Astrocyte of the cerebellum (primary cell): ENCODE data around the gene CYB5R3.
A peak's percentile ranks its signal among the peaks of the same experiment; 100 is the strongest.

Source experiments
- DNase-seq: peaks from one replicate; pipeline ENCODE4 v3.0.0-alpha.2; 2011; ENCODE audit warnings: low read depth
- H3K4me3 ChIP-seq: 2 replicates; pipeline ENCODE4 v1.5.1; 2011; ENCODE audit warnings: mild to moderate bottlenecking, low read depth, low read length, moderate library complexity
- in situ Hi-C: cut with HindIII; loops from 2 replicates; pipeline ENCODE4 v1.10.0; 2017; ENCODE audit warnings: low sequenced_read_pairs
- TF ChIP-seq, protein P1 (sequence below): IDR thresholded peaks from 2 replicates; pipeline ENCODE4 v1.5.1; 2012; ENCODE audit warnings: low read length, low read depth, moderate library complexity, mild to moderate bottlenecking; ENCODE audit errors: missing control alignments

CYB5R3 gene

DNA sequence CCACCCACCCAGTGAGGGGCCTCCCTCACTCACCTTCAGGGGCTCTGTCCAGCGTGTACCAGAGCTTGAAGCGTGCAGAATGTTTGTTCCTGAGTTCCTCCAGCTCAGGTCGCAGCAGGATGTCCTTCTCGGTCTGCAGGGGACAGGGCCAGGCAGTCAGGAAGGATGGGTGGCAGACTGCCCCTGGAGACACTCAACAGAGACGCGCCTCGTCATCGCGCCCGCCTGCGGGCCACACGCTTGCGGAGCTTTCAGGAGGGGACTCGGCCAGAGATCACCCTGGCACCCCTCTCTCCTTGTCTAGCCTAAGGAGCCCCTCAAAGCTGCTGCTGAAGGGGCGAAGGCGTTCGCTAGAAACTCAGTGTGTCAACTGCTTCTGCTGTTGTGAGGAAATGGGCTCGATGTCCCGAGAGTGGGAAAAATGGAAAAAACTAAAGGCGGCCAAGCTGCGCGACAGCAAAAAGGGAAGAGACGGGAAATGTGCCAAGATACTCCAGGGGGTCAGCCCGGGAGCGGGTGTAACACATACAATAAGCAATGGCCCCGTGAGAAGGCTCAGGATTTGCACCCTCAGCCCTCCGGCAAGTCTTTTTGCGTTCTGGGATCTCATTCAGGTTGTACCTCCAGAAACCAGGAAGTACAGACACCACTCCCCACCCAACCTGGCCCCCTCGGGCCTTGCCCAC is 25.3 kb downstream of the CYB5R3 start:
- H3K4me3 ChIP-seq, result no peak overlapping the region
- DNase-seq, result no peak
- in situ Hi-C loops, result no loop called here
- TF ChIP-seq, protein P1, sequence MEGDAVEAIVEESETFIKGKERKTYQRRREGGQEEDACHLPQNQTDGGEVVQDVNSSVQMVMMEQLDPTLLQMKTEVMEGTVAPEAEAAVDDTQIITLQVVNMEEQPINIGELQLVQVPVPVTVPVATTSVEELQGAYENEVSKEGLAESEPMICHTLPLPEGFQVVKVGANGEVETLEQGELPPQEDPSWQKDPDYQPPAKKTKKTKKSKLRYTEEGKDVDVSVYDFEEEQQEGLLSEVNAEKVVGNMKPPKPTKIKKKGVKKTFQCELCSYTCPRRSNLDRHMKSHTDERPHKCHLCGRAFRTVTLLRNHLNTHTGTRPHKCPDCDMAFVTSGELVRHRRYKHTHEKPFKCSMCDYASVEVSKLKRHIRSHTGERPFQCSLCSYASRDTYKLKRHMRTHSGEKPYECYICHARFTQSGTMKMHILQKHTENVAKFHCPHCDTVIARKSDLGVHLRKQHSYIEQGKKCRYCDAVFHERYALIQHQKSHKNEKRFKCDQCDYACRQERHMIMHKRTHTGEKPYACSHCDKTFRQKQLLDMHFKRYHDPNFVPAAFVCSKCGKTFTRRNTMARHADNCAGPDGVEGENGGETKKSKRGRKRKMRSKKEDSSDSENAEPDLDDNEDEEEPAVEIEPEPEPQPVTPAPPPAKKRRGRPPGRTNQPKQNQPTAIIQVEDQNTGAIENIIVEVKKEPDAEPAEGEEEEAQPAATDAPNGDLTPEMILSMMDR, result no peak

DNA sequence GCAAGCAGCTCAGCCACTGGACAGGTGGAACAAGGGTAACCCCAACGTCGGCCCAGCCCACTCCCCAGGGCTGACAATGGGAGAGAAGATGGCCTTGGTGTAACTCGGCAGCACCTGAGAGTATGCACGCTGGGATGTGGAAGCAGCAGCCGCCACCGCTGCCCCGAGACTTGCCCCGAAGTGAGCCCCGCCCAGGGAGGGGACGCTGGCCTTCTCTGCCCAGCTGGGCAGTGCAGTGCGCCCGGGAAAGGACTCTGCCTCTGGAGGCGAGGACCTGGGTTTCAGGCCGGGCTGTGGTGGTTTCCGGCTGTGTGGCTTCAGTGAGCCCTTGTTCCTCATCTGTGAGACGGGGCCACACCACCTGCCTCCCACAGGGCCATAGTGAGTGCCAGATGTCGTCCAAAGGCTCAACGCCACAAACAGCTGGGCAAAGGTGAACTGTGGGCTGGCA is 25.9 kb downstream of the CYB5R3 start:
- H3K4me3 ChIP-seq, result no peak overlapping the region
- TF ChIP-seq, protein P1, result no peak
- in situ Hi-C loops, result no loop called here
- DNase-seq, result no peak

DNA sequence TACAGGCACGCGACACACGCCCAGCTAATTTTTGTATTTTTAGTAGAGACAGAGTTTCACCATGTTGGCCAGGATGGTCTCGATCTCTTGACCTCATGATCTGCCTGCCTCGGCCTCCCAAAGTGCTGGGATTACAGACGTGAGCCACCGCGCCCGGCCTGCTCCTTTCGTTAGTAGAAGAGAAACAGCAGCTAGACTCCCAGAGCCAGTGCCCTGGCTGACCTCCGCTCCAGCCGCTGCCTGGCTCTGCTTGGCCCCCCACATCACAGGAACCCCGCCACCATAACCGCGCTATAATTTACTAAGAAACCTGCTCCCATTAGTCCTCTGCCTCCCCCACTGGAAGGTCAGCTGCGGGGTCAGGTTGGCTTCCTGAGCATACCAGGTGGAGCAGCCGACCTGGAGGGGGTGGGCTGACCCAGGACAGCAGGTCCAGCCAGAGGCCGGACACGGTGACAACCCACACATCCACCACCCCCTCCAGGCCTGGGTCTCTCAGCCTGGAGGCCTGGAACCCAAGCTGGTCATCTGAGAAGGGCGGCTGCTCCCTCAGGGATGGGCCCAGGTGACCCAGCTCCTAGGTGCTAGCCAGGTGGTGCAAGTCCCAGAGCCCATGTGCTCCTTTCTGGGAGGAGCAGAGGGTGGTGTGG is 27.0 kb downstream of the CYB5R3 start:
- TF ChIP-seq, protein P1, result no peak
- DNase-seq, result no peak
- no peak overlapping the region for H3K4me3 ChIP-seq
- in situ Hi-C loops, result no loop called here

DNA sequence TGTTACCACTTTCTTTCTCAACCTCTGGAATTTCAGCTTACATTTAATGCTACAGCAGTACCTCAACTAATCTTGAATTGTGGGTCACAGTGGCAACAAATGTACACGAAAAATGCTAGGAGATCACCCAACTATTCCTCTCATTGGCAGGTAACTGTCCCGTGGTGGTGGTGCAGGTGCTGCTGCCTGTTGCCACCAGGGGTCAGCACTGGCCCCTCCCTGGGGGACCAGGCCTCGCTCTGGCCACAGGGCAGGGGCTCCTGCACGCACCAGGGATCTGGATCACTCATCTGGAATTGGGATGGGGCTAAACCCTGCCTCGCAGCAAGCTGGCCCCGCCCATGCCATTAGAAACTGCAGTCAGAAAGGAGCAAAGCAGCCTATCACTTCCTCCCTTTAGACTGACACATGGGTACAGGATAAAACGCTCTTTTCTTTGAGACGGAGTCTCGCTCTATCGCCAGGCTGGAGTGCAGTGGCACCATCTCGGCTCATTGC is 27.6 kb downstream of the CYB5R3 start:
- DNase-seq, result no peak
- H3K4me3 ChIP-seq, result no peak overlapping the region
- TF ChIP-seq, protein P1, result peak; percentile 94
- in situ Hi-C loops, result no loop called here

DNA sequence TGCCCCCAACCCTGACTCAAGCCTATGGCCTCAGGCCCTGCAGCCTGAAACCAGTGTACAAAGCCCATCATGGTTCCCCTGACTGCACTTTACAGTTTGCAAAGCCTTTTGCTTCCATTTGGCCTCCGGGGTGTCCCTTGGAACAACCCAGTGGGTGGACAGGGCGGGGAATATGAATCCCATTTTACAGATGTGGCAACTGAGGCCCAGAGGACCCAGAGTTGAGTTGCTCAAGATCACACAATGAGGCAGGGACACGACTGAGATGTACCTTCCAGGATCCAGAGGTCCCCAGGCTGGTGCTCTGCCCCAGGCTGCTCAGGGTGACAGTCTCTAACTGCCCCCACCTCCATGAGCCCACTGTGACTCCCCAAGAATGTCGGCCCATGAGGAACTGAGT is 29.1 kb downstream of the CYB5R3 start:
- no peak overlapping the region for H3K4me3 ChIP-seq
- TF ChIP-seq, protein P1, result no peak
- no peak for DNase-seq
- in situ Hi-C loops, result no loop called here

DNA sequence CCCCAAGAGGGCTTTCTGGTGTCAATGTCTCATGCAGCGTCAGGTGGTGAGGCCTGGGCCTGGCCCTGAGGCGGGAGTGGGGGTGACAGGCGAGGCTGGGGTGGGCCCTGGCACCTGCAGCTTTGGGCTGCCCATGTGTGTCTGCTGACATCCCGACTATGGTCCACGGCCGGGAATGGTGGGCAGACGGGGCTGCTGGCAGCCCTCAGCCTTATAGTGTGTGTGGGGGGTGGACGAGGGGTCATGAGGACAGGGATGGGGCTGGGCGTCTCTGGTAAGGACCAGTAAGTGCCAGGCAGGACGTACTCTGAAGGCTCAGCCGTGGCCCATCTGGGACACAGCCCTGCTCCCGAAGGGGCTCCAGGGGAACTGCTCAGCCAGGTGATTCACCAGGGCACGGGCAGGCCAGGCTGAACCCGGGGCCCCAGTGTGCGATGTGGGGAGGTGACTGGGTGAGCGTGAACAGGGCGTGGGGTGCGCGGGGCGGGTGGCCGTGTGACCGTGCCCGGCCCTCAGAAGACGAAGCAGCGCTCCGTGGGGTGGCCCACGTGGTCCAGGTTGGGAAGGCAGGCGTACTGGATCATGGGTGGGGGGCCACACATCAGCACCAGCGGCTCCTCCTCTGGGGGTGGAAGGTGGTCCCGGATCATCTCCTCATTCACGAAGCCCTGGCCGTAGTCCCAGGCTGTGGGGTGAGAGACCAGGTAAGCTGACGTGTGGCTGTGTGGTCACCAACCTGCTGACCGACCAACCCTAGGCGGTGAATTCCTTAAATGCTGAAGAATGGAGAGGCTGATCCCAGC is 29.7 kb downstream of the CYB5R3 start:
- no peak overlapping the region for H3K4me3 ChIP-seq
- no peak for DNase-seq
- in situ Hi-C loops, result no loop called here
- TF ChIP-seq, protein P1, result no peak
